AG09309 (cell line): ENCODE measurements around the gene CBL.

Source experiments
- DNase-seq: peaks from one replicate; pipeline ENCODE4 v3.0.0-alpha.2; 2010; ENCODE audit warnings: low read depth
- H3K4me3 ChIP-seq: 2 replicates; pipeline ENCODE4 v1.5.1; 2011; ENCODE audit warnings: mild to moderate bottlenecking, low read depth, low read length, moderate library complexity; ENCODE audit not compliant: control insufficient read depth
- TF ChIP-seq, protein P1 (sequence below): IDR thresholded peaks from 2 replicates; pipeline ENCODE4 v1.5.1; 2011; ENCODE audit warnings: mild to moderate bottlenecking, low read depth, low read length, inconsistent platforms; ENCODE audit not compliant: insufficient read depth, control insufficient read depth; ENCODE audit errors: missing control alignments

The CBL gene

DNA sequence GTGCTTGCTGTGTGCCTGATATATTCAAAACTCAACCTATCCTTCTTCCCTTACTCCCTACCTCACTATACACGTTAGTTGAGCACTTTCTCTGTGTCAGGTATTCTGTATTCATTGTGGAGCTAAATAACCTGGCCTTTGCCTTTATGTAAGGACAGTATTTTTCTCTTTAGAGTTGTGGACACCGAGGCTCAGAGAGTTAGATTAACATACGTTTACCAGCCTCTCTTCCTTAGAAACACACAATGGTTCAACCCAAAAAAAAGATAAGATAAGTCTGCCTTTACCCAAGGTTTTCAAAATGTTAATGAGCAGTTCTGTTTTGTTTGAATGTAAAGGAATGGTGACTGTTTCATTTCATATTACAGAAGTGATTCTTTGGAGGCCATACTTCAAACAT, 45.0 kb downstream of the CBL start:
- TF ChIP-seq, protein P1, sequence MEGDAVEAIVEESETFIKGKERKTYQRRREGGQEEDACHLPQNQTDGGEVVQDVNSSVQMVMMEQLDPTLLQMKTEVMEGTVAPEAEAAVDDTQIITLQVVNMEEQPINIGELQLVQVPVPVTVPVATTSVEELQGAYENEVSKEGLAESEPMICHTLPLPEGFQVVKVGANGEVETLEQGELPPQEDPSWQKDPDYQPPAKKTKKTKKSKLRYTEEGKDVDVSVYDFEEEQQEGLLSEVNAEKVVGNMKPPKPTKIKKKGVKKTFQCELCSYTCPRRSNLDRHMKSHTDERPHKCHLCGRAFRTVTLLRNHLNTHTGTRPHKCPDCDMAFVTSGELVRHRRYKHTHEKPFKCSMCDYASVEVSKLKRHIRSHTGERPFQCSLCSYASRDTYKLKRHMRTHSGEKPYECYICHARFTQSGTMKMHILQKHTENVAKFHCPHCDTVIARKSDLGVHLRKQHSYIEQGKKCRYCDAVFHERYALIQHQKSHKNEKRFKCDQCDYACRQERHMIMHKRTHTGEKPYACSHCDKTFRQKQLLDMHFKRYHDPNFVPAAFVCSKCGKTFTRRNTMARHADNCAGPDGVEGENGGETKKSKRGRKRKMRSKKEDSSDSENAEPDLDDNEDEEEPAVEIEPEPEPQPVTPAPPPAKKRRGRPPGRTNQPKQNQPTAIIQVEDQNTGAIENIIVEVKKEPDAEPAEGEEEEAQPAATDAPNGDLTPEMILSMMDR: no peak
- no peak overlapping the region for H3K4me3 ChIP-seq
- no peak for DNase-seq

DNA sequence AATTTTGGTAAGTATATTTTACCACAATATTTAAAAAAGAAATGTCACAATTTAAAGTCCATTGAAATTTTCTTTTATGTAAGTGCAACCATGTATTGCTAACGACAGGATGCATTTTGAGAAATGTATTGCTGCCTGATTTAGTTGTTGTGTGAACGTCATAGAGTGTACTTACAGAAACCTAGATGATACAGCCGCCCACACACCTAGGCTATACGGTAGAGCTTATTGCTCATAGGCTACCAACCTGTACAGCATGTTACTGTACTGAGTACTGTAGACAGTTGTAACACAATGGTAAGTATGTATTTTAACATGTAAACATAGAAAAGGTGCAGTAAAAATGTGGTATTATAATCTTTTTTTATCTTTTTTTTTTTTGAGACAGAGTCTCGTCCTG, 48.1 kb downstream of the CBL start:
- no peak for DNase-seq
- TF ChIP-seq, protein P1: no peak
- no peak overlapping the region for H3K4me3 ChIP-seq

DNA sequence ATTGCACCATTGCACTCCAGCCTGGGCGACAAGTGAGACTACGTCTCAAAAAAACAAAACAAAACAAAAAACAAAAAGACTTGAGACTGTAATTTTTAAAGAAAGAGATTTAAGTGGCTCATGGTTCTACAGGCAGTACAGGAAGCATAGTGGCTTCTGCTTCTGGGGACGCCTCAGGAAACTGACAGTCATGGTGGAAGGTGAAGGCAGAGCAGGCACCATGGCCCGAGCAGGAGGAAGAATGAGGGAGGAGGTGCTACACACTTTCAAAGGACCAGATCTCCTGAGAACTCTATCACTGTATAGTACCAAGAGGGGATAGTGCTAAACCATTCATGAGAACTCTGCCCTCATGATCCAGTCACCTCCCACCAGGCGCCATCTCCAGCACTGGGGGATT, 52.0 kb downstream of the CBL start:
- no peak for DNase-seq
- no peak overlapping the region for H3K4me3 ChIP-seq
- TF ChIP-seq, protein P1: no peak

DNA sequence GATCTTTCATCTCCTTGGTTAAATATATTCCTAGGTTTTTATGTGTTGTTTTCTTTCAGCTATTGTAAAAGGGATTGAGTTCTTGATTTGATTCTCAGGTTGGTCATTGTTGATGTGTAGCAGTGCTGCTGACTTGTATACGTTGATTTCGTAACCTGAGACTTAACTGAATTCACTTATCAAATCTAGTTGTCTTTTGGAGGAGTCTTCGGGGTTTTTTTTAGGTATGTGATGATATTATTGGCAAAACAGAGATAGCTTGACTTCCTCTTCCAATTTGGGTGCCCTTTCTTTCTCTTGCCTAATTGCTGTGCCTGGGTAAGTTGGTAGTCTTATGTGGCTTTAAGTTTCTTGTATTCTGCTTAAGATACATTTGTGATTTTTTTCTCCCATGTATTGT, 52.8 kb downstream of the CBL start:
- TF ChIP-seq, protein P1: no peak
- no peak overlapping the region for H3K4me3 ChIP-seq
- DNase-seq: no peak

DNA sequence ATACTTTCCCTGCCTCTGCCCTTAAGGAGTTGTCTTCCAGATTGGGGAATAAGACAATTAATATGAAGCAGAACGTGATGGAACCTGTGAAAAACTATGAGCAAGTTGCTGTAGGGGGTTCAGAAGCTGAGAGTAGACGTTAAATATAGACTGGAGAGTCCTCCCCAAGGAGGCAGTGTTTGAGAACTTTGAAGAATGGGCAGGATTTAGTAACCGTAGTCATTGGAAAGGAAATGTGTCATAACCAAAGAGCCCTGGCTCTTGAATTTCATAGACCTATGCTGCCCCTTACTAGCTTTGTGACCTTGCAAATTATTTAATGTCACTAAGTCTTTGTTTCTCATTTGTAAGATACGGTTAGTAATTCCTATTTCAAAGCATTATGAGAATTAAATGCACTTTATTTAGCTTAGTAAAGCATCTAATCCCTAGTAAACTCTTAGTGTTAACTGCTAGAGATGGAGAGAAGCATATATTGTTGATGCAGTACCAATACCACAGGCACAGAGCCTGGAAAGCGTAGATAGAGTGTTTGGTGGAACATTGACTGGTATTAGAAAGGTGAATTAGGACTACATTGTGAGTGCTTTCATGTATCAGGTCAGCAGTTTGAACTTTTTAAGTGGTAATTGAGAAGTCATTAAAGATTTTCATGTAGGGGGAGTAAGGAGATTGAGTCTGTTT, 56.7 kb downstream of the CBL start:
- TF ChIP-seq, protein P1: no peak
- no peak overlapping the region for H3K4me3 ChIP-seq
- DNase-seq: no peak

DNA sequence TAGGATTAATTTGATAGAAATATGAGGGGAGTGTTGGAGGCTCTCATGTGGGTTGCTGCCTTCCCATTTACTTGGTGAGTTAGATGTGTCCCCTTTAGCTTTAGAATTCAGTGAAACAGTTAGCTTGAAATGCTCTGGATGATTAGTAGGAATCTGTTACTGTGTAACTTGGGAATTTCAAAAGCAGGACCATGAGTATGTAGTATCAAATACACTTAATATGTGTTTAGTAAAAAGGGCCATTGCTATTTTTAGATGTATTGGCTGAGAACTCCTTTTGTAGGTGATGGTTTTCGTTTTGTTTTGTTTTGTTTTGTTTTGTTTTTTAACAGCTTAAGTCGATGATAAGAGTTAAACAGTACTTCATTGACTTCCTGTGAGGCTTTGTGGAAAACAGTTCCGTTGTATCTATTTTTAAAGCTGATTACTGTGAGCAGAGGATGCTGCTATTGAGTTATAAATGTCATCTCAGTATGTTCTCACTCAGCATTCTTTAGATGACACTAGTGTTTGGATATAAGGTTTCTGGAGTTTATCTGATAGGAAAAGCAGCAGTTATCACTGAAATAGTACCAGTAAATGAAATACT, 57.3 kb downstream of the CBL start:
- H3K4me3 ChIP-seq: no peak overlapping the region
- DNase-seq: no peak
- TF ChIP-seq, protein P1: no peak
